Measurements from ENCODE around the gene DYSF. TPM values are rescaled to one million over a fixed set of nuclear protein-coding genes. Genes with fewer than 3 reads are reported as not detected.

Gene DYSF
- total RNA-seq, 1 experiment from 2014 or later = 0.24 TPM

GRCh38 chr2:71605173-71605641, 151.8 kb downstream of the DYSF start:
- H3K4me1 ChIP-seq (ENCODE audit: insufficient read depth, low read length, poor library complexity, severe bottlenecking) = peaks cover 5% of the 10 kb centered on the region
- ChIA-PET POLR2A (ENCODE audit: low non-redundant PET) (no interaction called here), CTCF (no interaction called here)
- no peak overlapping the region for H3K27ac ChIP-seq (ENCODE audit: low read depth, low read length, poor library complexity, severe bottlenecking)
- intact Hi-C loops (cut with micrococcal nuclease; ENCODE audit: unreplicated experiment) = no loop called here
- H3K9me3 ChIP-seq (ENCODE audit: low read depth, low read length, poor library complexity, severe bottlenecking) = no peaks in the 10 kb centered on the region
- no peak overlapping the region for H3K4me3 ChIP-seq (ENCODE audit: low read depth, low read length, poor library complexity, severe bottlenecking)
- TF ChIP-seq, protein P1, sequence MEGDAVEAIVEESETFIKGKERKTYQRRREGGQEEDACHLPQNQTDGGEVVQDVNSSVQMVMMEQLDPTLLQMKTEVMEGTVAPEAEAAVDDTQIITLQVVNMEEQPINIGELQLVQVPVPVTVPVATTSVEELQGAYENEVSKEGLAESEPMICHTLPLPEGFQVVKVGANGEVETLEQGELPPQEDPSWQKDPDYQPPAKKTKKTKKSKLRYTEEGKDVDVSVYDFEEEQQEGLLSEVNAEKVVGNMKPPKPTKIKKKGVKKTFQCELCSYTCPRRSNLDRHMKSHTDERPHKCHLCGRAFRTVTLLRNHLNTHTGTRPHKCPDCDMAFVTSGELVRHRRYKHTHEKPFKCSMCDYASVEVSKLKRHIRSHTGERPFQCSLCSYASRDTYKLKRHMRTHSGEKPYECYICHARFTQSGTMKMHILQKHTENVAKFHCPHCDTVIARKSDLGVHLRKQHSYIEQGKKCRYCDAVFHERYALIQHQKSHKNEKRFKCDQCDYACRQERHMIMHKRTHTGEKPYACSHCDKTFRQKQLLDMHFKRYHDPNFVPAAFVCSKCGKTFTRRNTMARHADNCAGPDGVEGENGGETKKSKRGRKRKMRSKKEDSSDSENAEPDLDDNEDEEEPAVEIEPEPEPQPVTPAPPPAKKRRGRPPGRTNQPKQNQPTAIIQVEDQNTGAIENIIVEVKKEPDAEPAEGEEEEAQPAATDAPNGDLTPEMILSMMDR (conservative IDR thresholded peaks at IDR 0.05; ENCODE audit: low read depth, low read length) = no peak
- no peak for TF ChIP-seq EZH2 (IDR thresholded peaks at IDR 0.05; ENCODE audit: borderline replicate concordance, low read depth, low read length, poor library complexity, severe bottlenecking)
- BruUV-seq (replicated peaks) = no TSS peak
- no peak for DNase-seq (ENCODE audit: low spot score)
- H3K36me3 ChIP-seq (ENCODE audit: insufficient read depth, low read length, poor library complexity, severe bottlenecking) = no peaks in the 10 kb centered on the region
- H3K27me3 ChIP-seq (replicated peaks; ENCODE audit: insufficient read depth, low read depth, low read length, poor library complexity) = no peaks in the 10 kb centered on the region

GRCh38 chr2:71605781-71606241, 152.4 kb downstream of the DYSF start:
- intact Hi-C loops (cut with micrococcal nuclease; ENCODE audit: unreplicated experiment) = no loop called here
- DNase-seq (ENCODE audit: low spot score) = no peak
- ChIA-PET POLR2A (ENCODE audit: low non-redundant PET) (interaction anchor here (0.6 kb wide), 1 partner anchor 361 kb away, joined by 3 read pairs; no protein-coding TSS in a partner anchor), CTCF (interaction anchor here (0.5 kb wide), 1 partner anchor 999 kb away, joined by 6 read pairs; no protein-coding TSS in a partner anchor)
- H3K9me3 ChIP-seq (ENCODE audit: low read depth, low read length, poor library complexity, severe bottlenecking) = no peaks in the 10 kb centered on the region
- H3K4me1 ChIP-seq (ENCODE audit: insufficient read depth, low read length, poor library complexity, severe bottlenecking) = peaks cover 5% of the 10 kb centered on the region
- no peaks in the 10 kb centered on the region for H3K27me3 ChIP-seq (replicated peaks; ENCODE audit: insufficient read depth, low read depth, low read length, poor library complexity)
- H3K27ac ChIP-seq (ENCODE audit: low read depth, low read length, poor library complexity, severe bottlenecking) = no peak overlapping the region
- no peak overlapping the region for H3K4me3 ChIP-seq (ENCODE audit: low read depth, low read length, poor library complexity, severe bottlenecking)
- no peaks in the 10 kb centered on the region for H3K36me3 ChIP-seq (ENCODE audit: insufficient read depth, low read length, poor library complexity, severe bottlenecking)
- TF ChIP-seq, protein P1 (conservative IDR thresholded peaks at IDR 0.05; ENCODE audit: low read depth, low read length) = no peak
- no peak for TF ChIP-seq EZH2 (IDR thresholded peaks at IDR 0.05; ENCODE audit: borderline replicate concordance, low read depth, low read length, poor library complexity, severe bottlenecking)
- BruUV-seq (replicated peaks) = no TSS peak

GRCh38 chr2:71606244-71606643, 152.9 kb downstream of the DYSF start:
- Histone ChIP-seq H3K4me1 (ENCODE audit: insufficient read depth, low read length, poor library complexity, severe bottlenecking) (peaks cover 5% of the 10 kb centered on the region), H3K36me3 (ENCODE audit: insufficient read depth, low read length, poor library complexity, severe bottlenecking) (no peaks in the 10 kb centered on the region), H3K4me3 (ENCODE audit: low read depth, low read length, poor library complexity, severe bottlenecking) (no peak overlapping the region), H3K27ac (ENCODE audit: low read depth, low read length, poor library complexity, severe bottlenecking) (no peak overlapping the region), H3K27me3 (replicated peaks; ENCODE audit: insufficient read depth, low read depth, low read length, poor library complexity) (no peaks in the 10 kb centered on the region), H3K9me3 (ENCODE audit: low read depth, low read length, poor library complexity, severe bottlenecking) (no peaks in the 10 kb centered on the region)
- TF ChIP-seq, protein P1 (conservative IDR thresholded peaks at IDR 0.05; ENCODE audit: low read depth, low read length) = no peak
- no peak for TF ChIP-seq EZH2 (IDR thresholded peaks at IDR 0.05; ENCODE audit: borderline replicate concordance, low read depth, low read length, poor library complexity, severe bottlenecking)
- intact Hi-C loops (cut with micrococcal nuclease; ENCODE audit: unreplicated experiment) = no loop called here
- ChIA-PET POLR2A (ENCODE audit: low non-redundant PET) (interaction anchor here (0.6 kb wide), 1 partner anchor 360 kb away, joined by 3 read pairs; no protein-coding TSS in a partner anchor), CTCF (interaction anchor here (0.5 kb wide), 1 partner anchor 999 kb away, joined by 6 read pairs; no protein-coding TSS in a partner anchor)
- no TSS peak for BruUV-seq (replicated peaks)
- no peak for DNase-seq (ENCODE audit: low spot score)
